ENCODE data around the gene PDSS2.
"Not testable (repeated sequence)": the region's sequence is repeated elsewhere in the genome, so short reads cannot be mapped to it uniquely, and the experiment has no call there.

The PDSS2 gene

GRCh38 chr6:107121266-107121665 lies 338.1 kb downstream of the PDSS2 start:
- no peak for DNase-seq (ENCODE audit: low read depth, low spot score)

DNA sequence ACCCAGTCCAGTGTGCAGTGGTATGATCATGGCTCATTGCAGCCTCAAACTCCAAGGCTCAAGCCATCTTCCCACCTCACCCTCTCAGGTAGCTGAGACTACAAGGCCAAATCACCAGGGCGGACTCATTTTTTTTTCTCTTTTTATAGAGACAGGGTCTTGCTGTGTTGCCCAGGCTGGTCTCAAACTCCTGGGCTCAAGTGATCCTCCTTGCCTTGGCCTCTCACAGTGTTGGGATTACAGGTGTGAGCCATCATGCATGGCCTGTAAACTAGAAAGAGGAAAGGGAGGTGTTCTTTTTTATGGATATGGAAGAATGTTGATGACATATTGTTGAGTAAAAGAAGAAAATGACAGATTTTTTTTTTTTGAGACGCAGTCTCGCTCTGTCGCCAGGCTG lies 339.0 kb downstream of the PDSS2 start:
- no peak for DNase-seq (ENCODE audit: low read depth, low spot score)

GRCh38 chr6:107118976-107119375 lies 340.4 kb downstream of the PDSS2 start:
- DNase-seq (ENCODE audit: low read depth, low spot score) = no peak

GRCh38 chr6:107118540-107118939 lies 340.8 kb downstream of the PDSS2 start:
- DNase-seq (ENCODE audit: low read depth, low spot score) = not testable (repeated sequence)

- DNase-seq (ENCODE audit: low read depth, low spot score) = no peak
These were observed 342.4 kb downstream of the PDSS2 start for GRCh38 chr6:107116931-107117330.

- DNase-seq (ENCODE audit: low read depth, low spot score) = no peak
These were observed 343.0 kb downstream of the PDSS2 start for GRCh38 chr6:107116328-107116892.

GRCh38 chr6:107115695-107116327 lies 343.6 kb downstream of the PDSS2 start:
- DNase-seq (ENCODE audit: low read depth, low spot score) = no peak

DNA sequence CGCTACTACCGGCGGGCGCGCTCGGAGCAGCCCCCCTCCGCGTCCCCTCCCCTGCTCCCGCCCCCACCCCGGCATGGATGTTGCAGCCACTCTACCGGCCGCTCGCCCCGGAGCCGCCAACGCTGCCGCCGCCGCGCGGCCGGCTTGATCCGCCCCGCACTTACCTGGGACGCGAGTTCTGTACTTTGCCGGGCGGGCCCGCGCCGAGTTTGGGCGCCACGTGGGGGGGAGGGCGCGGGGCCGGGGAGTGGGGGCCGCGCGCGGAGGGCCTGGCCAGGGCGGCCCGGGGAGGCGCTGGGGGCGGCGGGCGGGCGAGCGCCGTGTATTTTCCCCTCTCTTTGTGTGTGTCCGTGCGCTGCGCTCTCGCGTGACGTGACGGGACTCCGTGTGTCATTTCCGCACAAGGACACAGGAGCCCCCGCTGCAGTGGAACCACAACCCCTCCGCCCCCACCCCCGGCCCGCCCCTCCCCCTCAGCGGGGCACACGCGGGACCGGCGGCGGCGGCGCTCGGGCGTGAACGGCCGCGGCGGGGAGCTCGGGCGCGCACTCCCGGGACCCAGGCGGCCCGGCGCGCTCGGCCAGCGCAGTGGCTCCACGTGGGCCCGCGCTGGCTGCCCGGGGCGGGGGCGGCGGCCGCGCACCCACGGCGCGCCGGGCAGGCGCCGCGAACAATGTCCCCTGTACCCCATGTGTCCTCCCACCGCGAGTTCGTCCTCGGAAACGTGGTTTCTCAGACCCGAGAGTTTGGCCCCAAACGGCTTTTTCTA lies 344.3 kb downstream of the PDSS2 start, which contains the start of gene BEND3:
Gene BEND3, minus strand, starts transcription at position 590 of the 769 bp plus-strand sequence. CDS start 16,230 bp downstream, outside the sequence.
- DNase-seq (ENCODE audit: low read depth, low spot score) = no peak

- DNase-seq (ENCODE audit: low read depth, low spot score) = peak; percentile 37
These were observed 345.0 kb downstream of the PDSS2 start for GRCh38 chr6:107114213-107114925.

- no peak for DNase-seq (ENCODE audit: low read depth, low spot score)
These were observed 349.2 kb downstream of the PDSS2 start for GRCh38 chr6:107110200-107110599.

DNA sequence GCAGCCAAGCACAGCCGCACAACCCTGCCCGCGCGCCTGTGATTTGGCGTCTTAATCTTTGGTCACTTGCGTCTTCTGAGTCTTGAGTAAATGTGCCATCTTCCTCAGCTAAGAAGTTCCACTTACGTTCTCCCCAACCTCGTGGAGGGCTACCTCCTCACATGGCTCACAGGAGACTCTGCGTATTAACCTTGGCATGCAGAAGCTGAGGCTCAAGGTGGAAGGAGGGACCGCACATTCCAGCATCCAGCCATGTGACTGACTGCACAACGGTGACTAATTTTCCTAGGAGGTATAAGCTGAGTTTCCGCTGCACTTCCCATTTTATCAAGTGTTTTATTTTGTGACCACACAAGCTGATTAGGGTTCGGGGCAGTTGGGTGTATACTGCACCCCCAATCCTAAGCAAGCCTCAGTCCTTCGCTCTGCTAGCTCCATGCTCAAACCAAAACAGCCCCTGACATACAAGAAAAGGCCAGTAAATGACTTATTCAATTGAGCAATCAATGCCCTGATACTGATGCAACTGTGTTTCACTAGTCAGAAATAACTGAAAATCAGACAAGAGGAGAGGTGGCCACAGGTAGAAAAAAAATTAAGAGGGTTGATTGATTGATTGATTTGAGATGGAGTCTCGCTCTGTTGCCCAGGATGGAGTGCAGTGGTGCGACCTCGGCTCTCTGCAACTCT lies 351.0 kb downstream of the PDSS2 start:
- DNase-seq (ENCODE audit: low read depth, low spot score) = no peak

DNA sequence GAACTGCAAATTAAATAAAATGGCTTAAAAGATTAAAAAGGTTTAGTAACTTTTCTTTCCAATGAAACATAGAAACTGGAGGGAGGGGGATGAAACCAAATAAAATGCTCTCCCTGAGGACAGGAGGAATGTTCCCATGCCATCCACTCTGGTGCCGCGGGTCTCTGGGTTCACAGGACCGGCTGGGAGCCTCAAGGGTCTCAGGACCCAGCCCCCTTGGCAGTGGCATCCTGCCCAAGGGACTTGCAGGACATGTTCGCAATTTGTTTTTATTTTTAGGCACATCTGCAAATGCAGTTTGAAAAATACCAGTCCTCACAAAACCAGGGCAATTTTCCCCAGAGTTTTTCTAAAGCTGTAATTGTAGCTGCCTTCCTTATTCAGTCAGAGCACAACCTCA lies 351.6 kb downstream of the PDSS2 start:
- DNase-seq (ENCODE audit: low read depth, low spot score) = no peak

- DNase-seq (ENCODE audit: low read depth, low spot score) = no peak
These were observed 353.2 kb downstream of the PDSS2 start for GRCh38 chr6:107106165-107106564.

DNA sequence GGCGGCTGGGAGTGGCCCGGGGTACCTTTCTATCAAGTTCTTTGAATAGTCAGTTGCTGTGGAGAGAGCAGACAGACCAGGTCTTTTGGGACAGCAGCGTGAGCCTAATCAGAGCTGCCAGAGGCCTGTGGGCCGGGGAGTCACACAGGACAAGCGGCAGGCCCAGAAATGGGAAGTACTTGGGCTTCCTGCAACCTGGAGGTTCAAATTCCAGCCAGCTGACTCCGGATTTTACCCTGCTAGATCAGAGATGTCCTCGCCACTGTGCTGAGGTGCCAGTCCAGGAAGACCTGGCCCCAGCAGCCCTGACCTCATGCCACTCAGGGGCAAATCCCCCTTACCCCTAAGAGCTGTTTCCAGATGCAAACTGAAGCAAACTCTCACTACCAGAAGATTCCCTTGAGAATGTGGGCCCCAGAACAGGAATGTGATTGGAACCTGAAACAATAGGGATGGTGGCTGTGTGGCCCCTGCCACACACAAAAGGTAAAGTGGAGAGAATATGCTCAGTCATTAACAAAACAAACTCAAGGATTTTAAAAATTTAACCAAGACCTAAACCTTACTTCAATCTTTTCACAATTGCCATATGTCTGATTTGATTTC lies 353.8 kb downstream of the PDSS2 start:
- no peak for DNase-seq (ENCODE audit: low read depth, low spot score)

DNA sequence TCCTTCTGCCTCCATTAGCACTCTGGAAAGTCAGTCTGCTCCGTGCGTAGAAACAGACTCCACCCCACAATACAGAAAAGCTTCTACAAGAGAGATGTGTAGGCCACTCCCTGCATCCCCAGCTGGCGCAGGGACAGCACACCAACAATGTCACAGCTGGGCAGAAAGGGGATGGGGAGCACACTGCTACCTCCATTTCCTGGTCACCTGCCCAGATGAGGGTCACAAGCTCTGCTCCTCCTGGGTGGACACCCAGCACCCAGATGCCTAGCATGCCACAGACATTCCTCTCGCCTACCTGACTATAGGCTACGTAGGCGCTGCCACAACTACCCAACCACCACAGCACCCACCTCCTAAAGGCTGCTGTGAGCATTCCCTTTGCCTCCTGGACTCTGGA lies 356.3 kb downstream of the PDSS2 start:
- no peak for DNase-seq (ENCODE audit: low read depth, low spot score)

Measured in activated CD4-positive, CD25-positive, alpha-beta regulatory T cell treated with anti-CD3 and anti-CD28 coated beads, Interleukin-2, amount 50 U/mL, for 16 hours (primary cell).